ENCODE data around the gene GCG.

GRCh38 chr2:162177301-162177700, 25.3 kb upstream of the GCG start:
- TF ChIP-seq, protein P1, sequence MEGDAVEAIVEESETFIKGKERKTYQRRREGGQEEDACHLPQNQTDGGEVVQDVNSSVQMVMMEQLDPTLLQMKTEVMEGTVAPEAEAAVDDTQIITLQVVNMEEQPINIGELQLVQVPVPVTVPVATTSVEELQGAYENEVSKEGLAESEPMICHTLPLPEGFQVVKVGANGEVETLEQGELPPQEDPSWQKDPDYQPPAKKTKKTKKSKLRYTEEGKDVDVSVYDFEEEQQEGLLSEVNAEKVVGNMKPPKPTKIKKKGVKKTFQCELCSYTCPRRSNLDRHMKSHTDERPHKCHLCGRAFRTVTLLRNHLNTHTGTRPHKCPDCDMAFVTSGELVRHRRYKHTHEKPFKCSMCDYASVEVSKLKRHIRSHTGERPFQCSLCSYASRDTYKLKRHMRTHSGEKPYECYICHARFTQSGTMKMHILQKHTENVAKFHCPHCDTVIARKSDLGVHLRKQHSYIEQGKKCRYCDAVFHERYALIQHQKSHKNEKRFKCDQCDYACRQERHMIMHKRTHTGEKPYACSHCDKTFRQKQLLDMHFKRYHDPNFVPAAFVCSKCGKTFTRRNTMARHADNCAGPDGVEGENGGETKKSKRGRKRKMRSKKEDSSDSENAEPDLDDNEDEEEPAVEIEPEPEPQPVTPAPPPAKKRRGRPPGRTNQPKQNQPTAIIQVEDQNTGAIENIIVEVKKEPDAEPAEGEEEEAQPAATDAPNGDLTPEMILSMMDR (IDR thresholded peaks at IDR 0.05): no peak
- TF ChIP-seq EZH2 (IDR thresholded peaks at IDR 0.05; ENCODE audit: borderline replicate concordance, insufficient read depth, low read depth, low read length, poor library complexity, severe bottlenecking): no peak

All from B cell (primary cell).